CD4-positive, alpha-beta T cell treated with Interleukin-1 beta for 1 hour (primary cell): ENCODE measurements around the gene UTP14C.
"Not testable (repeated sequence)": the region's sequence is repeated elsewhere in the genome, so short reads cannot be mapped to it uniquely, and the experiment has no call there.

Experiments
- DNase-seq, 2 donors: peaks; one replicate each; pipeline ENCODE4 v3.0.0-alpha.2; 2020 to 2022

UTP14C gene

DNA sequence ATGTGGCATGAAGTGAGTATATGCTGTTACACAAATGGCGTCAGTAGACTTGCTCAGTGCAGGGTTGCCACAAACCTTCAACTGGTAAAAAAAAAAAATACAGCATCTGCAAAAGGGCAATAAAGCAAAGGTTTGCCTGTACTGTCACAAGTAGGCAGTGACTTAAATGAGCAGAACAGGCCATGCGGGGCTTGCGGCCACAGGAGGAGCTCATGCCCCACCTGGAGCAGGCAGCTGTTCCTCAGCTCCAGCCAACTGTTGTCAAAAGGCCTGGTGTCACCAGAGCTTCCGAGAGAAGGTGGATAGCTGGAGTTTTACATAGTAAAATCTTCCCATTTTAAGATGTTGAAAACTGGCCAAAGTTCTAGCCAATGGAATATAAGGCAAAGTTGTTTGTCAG is 20.9 kb upstream of the UTP14C start:
- no peak for DNase-seq

DNA sequence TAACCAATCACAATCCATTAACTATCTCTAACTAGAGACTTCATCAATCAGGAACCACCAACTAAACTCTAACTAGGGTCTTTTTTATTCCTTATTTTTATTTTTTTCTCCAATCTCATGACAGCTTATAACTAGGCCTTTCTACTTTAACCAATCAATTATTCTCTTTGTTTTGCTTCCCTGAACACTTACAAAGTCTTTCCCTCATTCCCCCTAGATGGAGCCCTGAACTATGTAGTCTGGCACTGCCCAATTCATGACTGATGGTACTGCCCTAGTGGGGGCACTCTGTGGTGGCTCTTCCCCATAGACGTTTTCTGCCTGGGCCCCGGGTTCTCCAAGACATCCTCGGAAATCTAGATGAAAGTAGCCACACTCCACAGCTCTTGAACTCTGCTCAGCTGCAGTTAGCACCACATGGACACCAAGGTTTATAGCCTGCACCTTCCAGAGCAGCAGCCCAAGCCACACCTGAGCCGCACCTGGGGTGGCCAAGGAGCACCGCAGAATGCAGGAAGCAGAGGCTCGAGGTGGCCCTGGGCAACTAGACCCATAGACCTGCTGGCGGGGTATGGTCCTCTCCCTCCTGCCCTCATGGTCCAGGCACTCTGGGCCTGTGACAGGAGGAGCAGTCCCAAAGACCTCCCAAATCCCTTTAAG is 19.9 kb upstream of the UTP14C start:
- no peak for DNase-seq

DNA sequence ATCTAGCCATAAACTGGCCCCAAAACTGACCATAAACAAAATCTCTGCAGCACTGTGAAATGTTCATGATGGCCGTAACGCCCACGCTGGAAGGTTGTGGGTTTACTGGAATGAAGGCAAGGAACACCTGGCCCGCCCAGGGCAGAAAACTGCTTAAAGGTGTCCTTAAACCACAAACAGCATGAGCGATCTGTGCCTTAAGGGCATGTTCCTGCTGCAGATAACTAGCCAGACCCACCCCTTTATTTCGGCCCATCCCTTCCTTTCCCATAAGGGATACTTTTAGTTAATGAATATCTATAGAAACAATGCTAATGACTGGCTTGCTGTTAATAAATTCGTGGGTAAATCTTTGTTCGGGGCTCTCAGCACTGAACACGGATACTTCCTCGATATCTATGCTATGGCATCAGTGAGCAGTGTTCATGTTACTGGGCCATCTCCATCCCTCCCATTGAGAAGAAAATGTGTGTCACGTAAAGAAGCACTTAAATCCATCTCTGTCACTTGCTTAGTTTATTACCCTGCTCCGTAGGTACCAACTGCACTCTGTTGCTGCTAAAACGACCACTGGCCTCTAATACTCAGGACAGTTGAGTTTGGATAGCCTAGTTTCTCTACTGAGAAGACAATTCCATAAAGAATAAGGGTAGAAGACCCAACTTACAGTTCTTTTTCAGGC is 18.5 kb upstream of the UTP14C start:
- no peak for DNase-seq

DNA sequence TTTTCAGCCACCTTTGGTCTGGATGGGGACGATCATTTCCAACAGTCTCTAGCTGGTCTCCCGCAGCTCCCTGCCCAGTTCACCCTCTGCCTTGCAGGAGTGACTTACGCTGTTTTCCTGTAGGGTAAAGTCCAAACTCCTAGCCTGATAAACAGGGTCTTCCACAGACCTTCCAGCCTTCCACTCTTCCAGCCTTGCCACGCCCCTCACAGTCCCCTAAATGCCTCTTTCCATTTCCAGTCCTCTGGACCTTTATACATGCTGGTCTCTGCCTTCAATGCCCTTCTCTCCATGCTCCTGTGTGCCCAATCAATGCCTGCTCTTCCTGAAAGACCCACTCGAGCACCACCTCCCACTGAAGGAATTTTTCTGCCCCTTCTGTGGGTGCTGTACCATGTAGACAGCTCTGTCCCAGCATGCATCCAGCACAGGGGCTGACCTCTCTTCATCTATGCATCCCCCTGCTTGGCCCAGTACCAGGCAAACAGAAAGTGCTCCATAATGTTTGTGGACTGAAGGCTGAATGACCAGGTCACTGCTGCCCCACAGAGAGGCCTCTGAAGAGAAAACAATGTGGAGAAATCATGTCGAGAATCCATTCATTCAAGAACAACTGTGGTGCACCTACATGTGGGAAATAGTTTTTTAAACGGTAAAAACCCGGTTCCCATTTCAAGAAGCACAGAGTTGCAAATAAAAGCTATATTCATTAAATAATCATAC is 17.8 kb upstream of the UTP14C start:
- no peak for DNase-seq

DNA sequence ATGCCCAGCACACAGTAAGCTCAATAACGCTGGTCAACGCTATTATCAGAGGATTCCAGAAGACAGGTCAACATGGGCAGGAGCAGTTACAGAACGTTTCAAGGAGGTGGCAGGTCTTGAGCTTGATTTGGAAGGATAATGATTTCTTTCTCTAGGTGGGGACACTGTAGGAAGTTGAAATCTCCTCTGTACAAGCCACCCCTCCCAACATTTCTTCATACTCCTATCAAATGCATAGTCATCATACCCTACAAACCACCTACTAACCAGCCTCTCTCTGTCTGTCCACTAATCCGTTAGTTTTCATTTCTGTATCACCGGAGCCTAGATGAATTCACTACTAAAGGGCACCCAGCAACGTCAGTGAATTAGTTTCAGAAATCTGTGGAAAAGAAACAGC is 14.5 kb upstream of the UTP14C start:
- no peak for DNase-seq

DNA sequence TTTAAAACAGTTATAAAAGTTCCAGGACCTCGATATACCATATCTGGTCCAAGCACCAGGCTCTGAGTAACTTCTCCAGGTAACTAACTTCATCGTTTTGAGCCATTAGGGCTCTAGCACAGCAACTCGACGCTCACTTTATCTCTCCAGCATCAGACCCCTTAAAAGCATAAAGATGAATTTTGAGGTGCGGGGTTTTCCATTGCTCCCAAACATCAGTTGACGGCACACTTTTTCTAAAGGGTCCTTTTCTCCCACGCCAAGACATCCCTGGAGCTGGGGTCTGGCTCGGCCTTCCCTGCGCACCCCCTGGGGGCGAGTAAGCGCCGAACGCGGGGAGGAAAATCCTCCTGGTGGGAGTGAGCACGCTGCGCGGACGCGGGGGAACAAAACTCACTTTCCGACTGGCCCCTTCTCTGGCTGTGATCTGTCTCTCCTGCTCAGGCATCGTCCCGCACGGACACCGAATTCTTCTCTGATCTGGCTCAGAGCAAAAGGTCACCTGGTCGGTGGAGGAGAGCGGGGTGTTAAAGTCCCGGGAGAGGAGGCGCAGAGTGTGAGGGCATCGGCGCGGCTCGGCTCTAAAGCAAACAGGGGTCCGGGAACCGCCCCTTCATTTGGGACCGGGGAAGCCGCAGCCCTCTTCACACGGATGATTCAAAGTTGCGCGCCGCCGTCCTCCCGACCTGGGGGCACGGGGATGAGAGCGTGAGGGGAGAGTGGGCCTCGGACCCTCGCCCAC is 13.4 kb upstream of the UTP14C start, which contains the start of gene ATP7B:
ATP7B (minus strand) TSS at position 561 of the 742 bp plus-strand sequence; CDS start at position 448, 113 bp downstream.
- DNase-seq, result peak in 1 of 2 donors; percentile 8

DNA sequence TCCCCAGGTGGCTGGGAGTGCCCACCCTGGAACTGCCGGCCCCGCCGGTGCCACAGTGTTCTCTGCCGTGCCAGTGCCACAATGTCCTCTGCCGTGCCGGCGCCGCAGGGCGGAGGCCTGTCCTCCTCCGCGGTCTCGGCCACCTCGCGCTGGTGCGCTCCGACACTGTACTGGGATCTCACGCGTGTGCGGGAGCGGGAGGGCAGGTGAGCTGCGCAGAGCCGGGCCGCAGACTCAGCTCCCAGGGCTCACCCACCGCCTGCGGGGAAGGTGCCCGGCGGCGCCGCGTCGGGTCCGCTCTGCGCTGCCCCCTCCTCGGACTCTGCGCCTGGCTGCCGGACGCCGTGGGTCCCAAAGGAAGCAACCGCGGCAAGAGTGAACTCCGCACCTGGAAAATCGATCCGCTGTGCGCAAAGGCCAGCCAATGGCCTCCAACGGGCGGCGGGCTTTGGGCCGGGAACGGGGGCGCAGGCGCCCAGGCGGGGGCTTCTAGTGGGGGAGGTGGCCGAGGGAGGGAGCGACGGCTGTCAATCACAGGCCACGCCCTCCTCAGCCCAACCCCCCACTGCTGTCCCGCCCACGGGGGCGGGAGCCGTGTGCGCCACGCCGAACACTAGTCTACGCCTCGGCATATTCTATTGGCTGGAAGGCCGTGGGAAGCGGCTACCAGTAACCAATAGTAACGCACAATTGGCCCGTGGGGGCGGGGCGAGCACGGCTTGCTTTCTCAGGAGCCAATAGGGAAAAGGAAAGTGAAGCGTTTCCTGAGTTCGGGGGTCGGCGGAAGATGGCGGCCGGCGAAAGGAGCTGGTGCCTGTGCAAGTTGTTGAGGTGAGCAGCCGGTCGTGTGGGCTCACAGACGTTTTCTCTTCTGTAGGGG is 12.6 kb upstream of the UTP14C start, which contains the start of gene ALG11:
ALG11 (plus strand) TSS at position 767 of the 880 bp plus-strand sequence; CDS start at position 788, 21 bp downstream.
- DNase-seq, result peak; percentile 99 to 100

DNA sequence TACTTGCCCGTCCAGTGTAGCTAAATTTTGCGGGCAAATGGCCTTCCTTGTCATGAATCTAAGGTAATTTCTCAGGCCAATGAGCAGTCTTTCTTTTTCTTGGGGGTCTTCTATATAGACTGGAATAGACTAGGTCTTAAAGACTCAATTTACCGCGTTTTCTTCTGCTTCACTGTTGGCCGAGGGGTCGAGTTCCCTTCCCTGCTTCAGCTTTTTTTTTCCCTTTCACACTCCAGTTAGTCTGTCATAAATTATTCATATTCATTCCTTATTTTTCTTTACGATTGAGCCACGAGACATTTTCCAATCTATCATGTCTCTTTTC is 12.0 kb upstream of the UTP14C start:
- DNase-seq, result no peak

DNA sequence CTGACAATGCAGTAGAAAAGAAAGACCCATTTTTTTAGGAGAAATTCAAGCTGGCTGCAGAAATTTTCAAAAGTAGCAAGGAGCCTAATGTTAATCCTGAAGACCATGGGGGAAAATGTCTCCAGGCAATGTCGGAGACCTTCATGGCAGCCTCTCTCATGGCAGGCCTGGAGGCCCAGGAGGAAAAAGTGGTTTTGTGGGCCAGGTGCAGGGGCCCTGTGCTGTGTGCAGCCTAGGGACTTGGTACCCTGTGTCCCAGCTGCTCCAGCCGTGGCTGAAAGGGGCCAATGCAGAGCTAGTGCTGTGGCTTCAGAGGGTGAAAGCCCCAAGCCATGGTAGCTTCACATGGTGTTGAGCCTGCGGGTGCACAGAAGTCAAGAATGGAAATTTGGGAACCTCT is 8.2 kb upstream of the UTP14C start:
- DNase-seq, result no peak

DNA sequence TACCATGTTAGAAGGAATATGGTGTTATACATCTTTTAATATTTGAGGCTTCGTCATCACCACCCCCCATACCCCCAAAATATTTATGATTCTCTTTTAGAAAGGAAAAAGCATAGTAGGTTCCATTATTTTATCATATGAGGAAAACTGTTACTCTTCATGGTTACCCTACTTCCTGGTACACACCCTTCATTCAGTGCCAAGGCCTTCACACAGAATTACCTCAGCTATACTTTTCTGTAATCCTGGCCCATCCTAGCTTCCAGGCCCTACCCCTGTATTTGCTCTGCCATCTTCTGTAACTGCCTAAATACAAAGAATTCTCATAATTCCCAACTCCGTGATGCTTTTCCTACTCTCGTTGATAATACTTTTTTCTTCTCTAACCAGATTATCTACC is 4.3 kb upstream of the UTP14C start:
- no peak for DNase-seq

DNA sequence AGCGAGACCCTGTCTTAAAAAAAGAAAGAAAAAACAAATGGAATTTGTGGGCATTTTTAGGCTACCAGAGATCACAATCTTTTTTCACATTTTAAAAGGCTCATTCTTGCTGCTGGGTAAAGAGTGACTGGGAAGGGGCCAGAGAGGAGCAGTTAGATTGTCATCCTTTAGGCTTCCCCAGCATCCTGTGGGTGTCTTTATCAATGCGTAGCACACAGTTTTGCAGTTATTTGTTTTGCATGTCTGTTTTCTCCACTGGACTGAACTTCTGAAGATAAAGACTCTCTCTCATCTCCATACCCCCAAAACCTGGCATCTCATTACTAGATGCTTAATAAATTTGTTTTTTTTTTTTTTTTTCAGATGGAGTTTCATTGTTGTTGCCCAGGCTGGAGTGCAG is 2.1 kb upstream of the UTP14C start:
- no peak for DNase-seq

DNA sequence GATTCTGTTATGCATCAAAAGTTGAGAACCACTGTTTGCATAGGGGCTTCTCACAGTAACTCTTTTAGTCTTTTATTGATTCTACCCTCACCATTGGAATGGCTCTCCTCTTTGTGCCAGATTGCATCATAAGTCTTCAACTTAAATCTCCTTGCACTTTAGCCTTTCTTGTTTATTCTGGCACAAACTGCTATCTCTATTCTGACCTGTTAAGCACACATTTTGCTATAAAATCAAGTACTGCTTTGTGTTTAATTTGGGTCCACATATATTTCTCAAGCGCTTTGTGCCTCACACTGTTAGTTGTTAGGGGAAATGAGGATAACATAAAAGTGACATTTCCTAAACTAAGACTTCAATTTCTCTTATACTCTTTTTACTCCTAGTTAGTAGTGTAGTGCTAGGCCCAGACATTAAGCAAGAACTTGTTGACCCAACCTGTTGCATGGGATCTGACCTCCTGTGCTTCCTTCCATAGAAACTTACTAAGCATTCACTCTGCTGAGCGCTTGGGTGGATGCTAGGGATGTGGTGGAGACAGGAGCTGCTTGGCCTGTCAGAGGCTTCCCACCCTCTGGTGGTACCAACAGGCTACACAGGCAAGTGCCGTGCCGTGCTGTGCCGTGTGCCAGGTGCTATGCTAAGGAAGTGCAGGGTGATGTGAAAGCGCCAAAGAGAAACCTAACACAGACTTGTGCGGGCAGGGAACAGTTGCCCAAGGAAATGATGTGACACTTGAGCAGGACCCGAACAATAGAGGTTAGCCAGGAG is 1.2 kb downstream of the UTP14C start:
- DNase-seq, result no peak

DNA sequence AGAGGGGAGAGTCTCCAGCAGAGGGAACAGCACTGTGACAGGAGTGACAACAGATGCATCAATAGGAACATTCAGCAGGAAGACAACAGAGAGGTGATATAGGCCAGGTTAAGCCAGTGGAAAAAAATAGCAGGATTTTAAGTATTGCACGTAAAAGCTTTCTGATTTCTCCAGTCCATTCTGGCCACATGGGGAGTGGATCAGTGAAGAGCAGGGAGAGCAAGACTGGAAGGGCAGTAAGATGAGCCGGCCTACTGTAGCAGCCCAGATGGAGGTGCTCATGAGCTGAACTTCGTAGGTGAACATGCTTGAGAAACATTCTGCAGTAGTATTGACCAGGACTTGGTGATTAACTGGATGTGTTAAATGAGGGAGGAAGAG is 1.7 kb downstream of the UTP14C start:
- no peak for DNase-seq

DNA sequence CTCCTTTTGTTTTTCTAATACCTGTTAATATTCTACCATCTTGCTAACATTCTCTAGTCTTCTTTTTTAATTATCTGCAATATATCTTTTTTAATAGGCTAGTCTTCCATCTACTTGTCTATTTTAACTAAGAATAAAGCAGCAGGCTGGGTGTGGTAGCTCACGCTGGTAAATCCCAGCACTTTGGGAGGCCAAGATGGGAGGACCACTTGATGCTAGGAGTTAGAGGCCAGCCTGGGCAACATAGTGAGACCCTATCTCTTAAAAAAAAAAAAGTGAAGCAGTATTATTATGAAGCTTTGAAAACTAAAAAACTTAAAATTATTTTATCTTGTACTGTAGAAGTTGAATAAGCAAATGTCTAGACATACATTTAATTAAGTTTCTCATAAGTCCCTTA is 3.3 kb downstream of the UTP14C start:
- DNase-seq, result no peak

DNA sequence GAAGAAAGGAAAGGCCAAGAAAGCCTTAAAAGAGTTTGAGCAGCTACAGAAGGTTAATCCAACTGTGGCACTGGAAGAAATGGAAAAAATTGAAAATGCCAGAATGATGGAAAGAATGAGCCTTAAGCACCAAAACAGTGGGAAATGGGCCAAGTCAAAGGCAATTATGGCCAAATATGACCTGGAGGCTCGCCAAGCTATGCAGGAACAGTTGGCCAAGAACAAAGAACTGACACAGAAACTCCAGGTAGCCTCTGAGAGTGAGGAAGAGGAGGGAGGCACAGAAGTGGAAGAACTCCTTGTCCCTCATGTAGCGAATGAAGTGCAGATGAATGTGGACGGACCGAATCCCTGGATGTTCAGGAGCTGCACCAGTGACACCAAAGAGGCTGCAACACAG is 5.1 kb downstream of the UTP14C start:
- no peak for DNase-seq

DNA sequence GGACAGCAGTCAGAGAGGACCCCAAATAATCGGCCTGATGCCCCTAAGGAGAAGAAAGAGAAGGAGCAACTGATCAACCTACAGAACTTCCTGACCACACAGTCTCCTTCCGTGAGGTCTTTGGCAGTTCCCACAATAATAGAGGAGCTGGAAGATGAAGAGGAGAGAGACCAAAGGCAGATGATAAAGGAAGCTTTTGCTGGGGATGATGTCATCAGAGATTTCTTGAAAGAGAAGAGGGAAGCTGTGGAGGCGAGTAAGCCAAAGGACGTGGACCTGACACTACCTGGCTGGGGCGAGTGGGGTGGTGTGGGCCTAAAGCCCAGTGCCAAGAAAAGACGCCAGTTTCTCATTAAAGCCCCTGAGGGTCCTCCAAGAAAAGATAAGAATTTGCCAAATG is 5.9 kb downstream of the UTP14C start:
- not testable (repeated sequence) for DNase-seq

DNA sequence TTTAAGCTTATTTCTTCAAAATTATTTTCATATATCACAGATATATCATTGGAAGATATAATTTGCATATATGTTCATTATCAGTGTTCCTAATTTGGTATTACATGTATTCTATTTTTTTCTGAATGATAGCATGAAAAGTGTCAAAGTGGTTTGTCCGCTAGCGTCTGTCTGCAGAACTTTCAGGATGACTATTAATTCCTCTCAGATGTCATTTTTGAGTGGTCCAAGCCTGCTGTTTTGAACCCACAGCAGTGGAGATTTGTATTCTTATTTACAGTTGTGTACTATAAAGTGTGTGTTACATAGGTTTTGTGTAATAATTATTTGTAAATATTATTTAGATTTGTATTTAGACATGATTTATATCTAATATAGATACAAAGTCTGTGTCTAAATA is 8.5 kb downstream of the UTP14C start:
- DNase-seq, result no peak

DNA sequence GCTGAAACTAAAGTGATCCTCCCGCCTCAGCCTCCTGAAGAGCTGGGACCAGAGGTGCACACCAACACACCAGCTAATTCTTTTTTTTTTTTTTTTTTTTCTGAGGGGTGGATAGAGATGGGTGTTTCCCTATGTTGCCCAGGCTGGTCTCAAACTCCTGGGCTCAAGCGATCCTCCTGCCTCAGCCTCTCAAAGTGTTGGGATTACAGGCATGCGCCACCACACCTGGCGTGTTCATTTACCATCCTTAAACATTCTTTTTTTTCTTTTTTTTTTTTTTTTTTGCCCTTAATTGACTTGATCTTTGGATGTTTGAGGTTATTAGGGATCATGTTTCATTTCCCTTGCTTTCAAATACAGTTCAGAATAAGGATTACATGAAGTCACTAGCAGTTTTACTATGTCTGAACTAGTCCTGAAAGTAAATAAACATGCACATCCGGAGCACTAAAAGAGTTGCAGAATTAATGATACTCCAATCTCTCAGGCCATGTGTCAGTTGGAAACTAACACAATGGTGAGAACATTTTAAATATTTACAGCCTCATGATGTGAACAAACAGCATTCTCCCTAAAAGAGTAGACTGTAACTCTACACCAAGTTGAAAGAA is 10.2 kb downstream of the UTP14C start:
- DNase-seq, result no peak

DNA sequence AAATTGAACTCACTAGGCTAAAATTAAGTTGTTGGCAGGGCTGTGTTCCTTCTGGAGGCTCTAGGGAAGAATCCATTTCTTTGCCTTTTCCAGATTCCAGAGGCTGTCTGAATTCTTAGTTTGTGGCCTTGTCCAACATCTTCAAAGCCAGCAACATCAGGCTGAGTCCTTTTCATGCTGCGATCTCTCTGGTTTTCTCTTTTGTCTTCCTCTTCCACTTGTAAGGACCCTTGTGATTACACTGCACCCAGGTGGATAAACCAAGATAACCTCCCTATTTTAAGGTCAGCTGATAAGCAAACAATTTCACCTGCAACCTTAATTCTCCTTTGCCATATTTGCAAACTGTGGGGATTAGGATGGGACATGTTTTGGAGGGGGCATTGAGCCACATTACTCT is 11.5 kb downstream of the UTP14C start:
- no peak for DNase-seq

DNA sequence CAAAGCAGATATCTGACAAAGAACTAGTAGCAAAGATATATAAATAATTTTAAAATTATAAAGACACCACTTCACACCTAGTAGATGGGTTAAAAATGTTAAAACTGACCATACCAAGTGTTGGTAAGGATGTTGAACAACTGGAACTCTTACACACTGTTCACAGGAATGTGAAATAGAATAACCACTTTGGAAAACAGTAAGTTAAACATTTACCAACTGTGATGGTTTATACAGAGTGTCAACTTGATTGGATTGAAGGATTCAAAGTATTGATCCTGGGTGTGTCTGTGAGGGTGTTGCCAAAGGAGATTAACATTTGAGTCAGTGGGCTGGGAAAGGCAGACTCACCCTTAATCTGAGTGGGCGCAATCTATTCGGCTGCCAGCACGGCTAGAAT is 19.2 kb downstream of the UTP14C start:
- DNase-seq, result no peak

DNA sequence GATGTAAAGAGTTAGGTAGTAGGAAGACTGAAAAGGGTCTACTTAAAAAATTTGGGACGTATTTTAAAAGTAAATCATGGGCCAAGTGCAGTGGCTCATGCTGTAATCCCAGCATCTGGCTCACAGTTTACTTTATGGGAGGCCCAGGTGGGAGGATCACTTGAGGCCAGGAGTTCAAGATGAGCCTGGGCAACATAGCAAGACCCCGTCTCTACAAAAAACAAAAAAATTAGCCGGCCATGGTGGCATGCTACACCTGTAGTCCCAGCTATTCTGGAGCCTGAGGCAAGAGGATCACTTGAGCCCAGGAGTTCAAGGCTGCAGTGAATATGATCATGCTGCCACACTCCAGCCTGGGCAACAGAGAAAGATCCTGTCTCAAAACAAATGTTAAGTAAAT is 23.0 kb downstream of the UTP14C start:
- no peak for DNase-seq
